HG03575 (cell line): ENCODE results near the gene INVS.
"Not testable (repeated sequence)": the region's sequence is repeated elsewhere in the genome, so short reads cannot be mapped to it uniquely, and the experiment has no call there.

Experiments
- ATAC-seq: cut with Tn5 transposase; IDR thresholded peaks from one replicate; pipeline ENCODE4 v1.9.1; 2021; ENCODE audit not compliant: unreplicated experiment, insufficient number of reproducible peaks, low FRiP score; ENCODE audit errors: extremely low read depth

Gene INVS, protein sequence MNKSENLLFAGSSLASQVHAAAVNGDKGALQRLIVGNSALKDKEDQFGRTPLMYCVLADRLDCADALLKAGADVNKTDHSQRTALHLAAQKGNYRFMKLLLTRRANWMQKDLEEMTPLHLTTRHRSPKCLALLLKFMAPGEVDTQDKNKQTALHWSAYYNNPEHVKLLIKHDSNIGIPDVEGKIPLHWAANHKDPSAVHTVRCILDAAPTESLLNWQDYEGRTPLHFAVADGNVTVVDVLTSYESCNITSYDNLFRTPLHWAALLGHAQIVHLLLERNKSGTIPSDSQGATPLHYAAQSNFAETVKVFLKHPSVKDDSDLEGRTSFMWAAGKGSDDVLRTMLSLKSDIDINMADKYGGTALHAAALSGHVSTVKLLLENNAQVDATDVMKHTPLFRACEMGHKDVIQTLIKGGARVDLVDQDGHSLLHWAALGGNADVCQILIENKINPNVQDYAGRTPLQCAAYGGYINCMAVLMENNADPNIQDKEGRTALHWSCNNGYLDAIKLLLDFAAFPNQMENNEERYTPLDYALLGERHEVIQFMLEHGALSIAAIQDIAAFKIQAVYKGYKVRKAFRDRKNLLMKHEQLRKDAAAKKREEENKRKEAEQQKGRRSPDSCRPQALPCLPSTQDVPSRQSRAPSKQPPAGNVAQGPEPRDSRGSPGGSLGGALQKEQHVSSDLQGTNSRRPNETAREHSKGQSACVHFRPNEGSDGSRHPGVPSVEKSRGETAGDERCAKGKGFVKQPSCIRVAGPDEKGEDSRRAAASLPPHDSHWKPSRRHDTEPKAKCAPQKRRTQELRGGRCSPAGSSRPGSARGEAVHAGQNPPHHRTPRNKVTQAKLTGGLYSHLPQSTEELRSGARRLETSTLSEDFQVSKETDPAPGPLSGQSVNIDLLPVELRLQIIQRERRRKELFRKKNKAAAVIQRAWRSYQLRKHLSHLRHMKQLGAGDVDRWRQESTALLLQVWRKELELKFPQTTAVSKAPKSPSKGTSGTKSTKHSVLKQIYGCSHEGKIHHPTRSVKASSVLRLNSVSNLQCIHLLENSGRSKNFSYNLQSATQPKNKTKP

DNA sequence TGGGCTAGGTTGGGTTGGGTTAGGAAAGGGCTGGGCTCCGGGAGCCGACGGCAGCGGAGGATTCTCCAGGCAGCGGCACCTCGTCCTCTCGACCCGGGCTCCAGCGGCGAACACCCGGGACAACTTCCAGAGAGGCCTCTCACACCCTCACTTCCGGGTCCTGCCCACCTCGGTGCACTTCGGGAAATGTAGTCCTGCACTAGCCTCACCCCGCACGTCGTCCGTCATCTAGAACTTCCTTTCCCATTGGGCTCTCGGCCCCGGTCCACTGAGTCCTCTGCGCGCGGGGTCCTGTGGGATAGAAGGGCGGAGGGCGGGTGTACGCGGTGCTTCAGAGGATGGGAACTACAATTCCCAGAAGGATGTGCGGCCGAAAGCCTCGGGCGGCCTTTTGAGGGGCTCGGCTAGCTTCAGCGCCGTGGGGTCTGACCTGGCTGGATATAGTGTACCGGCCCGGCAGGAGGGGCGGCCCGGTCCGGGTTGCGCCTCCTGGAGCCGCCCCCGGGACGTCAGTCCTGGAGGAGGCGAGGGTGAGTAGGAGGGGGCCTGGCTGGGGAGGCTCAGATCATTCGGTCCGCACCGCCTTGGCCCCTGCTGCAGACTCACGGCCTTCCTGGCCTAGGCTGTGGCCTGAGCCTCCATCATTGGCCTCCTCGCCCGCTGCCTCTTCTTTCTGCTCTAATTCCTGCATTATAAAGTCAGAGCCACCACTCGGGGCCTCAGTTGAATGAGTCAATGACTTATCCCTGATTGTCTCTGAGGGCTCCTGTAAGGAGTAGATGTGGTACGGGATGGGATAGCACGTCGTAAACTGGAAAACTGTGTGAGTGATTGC lies at the start of gene INVS, which contains the start of gene ERP44:
Gene INVS (plus strand): TSS at position 357 of the 835 bp plus-strand sequence. CDS start 5,279 bp downstream, outside the sequence.
Gene ERP44 (minus strand): TSS at position 114 of the 835 bp plus-strand sequence. CDS start 160 bp downstream, outside the sequence.
- ATAC-seq, result peak; percentile 90

DNA sequence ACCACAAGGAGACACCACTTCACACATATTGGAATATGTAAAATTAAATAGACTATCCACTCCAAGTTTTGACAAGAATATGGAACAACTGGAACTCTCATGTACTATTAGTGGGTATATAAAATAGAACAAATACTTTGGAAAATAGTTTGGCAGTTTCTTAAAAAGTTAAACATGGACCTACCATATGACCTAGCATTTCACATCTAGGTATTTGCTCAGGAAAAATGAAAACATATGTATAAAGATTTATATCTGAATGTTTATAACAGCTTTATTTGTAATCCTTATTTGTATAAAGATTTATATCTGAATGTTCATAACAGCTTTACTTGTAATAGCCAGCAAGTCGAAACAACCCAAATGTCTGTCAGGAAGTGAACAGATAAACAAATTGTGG lies 49.5 kb upstream of the INVS start:
- no peak for ATAC-seq

DNA sequence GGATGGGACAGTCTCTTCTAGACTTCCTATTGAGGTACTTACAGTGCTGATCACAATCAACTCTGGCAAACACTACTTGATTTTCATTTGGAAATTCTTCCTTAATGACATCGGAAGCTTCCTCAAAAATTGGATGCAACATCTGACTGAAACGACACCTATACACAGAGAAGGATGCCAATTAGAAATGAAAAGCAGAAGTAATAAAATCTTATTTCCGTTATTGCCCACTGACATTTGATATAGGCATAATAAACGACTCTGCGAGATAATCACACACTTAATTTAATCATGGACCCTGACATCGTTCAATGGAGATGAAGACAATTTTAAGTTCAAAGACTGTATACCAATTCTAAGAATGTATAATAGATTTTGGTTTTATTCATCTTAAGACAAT lies 46.7 kb upstream of the INVS start:
- no peak for ATAC-seq

DNA sequence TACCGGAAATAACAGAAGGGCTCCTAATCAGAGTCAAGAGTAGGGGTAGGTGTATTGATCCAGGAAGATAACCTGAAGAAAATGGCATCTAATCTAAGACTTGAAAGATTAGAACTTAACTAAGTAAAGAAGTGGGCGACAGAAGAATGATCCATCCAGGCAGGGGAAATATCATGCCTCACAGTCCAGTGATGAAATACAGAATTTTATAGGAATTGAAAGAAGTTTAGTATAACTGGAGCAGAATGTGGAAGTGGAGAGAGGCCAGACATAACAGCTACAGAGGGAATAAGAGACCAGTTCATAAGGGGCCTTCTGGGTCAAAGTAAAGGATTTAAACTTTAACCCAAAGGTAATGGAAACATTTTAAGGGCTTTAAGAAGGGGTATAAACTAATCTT lies 42.5 kb upstream of the INVS start:
- no peak for ATAC-seq

DNA sequence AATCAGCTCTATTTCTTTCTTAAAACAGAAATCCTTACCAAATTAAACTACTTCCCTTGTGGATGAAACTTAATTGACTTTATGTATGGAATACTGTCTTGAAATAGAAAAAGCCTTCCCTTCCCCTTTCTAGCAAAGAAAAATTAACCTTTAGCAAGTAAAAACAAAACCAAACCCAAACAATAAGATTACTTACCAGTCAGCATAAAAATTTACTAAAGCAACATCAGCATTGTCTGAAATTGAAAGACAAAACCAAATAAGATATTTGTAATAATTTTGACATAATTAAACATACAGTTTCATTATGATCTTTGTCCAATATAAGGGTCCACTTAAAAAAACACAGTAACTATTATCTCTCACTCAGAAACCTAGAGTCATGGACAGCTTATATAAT lies 41.4 kb upstream of the INVS start:
- ATAC-seq, result no peak

DNA sequence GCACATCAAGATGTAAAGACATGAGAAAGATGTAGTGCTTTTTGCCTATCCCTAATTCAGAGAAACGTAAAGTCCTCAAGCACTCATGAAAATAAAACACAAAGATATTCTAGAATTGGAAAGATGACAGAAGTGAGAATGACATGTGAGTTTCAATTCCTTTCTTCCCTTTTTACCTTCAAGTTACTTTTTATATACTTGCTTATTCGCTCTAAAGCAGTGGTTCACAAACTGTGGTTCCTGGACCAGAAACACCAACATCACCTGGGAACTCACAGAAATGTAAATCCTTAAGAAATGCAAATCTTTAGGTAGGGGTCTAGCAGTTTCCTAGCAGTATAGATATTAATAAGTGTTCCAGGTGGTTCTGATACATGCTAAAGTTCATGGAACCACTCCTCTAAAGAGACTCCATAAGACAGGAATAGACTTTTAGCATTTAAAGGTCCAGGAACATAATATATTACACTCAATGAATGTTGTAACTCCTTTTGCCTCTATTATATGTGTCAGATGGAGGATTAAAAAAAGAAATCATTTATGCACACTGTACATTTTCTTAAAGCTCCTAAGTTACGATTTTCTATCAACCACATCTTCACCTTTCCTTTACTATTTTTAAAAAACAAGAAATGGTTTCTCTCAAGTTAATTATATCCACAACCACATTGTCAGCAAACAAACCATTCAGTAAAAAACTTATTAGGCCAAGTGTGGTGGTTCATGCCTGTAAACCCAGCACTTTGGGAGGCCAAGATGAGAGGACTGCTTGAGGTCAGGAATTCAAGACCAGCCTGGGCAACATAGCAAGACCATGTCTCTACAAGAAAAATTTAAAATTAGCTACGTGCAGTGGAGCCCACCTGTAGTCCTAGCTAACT lies 40.1 kb upstream of the INVS start:
- peak; percentile 52 for ATAC-seq

DNA sequence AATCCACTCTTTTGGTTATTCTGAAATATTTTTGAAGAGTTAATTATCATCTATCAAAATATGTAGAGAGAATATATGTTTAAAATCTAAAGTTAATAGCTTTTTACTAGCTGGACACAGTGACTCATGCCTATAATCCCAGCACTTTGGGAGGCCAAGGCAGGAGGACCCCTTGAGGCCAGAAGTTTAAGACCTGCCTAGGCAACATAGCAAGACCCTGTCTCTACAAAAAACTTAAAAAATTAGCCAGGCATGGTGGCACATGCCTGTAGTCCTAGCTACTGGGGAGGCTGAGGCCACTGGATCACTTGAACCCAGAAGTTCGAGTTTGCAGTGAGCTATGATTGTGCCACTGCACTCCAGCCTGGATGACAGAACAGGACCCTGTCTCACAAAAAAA lies 36.4 kb upstream of the INVS start:
- not testable (repeated sequence) for ATAC-seq

DNA sequence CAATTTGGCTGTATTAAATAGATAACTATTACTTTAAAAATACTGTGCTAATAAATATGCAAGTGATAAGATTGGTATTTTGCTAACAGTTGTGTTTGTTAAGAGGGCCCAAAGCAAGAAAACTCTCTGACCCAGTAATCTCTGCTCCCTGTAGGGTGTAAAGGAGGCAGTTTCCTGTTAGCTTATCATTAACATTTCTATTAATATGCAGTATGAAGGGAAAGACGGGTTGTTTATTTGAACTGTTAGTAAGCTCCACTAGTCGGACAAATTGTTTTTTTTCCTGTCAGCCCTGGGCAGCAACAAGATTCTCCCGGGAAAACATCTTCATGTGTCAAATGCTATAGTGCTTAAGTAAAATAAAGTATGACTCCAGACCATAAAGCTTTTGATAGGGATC lies 35.9 kb upstream of the INVS start:
- no peak for ATAC-seq

DNA sequence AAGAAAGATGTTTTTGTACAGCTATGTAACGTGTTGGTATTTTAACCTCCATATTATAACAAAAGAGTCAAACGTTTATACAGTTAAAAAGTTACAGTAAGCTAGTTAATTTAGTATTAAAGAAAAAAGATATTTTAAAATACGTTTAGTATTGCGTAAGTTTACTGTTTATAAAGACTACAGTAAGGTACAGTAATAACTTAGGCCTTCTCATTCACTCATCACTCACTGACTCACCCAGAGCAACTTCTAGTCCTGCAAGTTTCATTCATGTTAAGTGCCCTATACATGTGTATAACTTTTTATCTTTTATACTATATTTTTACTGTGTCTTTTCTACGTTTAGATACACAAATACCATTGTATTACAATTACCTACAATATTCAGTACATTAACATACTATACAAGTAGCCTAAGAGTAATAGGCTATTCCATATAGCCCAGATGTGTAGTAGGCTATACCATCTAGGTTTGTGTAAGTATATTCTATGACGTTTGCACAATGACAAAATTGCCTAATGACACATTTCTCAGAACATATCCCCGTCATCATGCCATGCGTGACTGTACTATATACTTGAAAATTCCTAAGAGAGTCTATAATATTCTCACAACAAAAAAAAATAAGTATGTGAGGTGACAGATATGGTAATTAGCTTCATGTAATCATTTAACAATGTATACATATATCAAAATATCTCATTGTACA lies 34.0 kb upstream of the INVS start:
- no peak for ATAC-seq

DNA sequence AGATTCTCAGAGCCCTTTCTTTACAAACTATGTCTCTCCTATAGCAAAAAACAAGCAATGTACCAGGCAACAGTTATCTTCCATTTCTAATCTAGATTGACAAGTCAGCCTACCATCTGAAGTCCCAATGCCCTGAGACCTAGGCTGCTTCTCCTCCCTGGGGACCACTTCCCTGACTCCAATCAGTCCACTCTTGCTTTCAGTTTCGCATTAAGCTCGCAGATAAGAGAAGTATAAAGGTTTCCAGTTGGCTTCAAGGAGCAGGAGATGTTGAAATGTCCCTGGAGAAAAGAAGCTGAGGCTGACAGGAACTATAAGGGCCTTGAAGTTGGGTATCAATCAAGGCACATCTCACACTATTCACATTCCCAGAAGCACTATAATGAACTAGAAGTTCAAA lies 32.5 kb upstream of the INVS start:
- ATAC-seq, result no peak

DNA sequence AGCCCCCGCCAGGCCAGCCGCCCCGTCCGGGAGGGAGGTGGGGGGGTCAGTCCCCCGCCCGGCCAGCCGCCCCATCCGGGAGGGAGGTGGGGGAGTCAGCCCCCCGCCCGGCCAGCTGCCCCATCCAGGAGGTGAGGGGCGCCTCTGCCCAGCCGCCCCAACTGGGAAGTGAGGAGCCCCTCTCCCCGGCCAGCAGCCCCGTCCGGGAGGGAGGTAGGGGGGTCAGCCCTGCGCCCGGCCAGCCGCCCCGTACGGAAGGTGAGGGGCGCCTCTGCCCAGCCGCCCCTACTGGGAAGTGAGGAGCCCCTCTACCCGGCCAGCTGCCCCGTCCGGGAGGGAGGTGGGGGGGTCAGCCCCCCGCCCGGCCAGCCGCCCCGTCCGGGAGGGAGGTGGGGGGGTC lies 31.1 kb upstream of the INVS start:
- not testable (repeated sequence) for ATAC-seq

DNA sequence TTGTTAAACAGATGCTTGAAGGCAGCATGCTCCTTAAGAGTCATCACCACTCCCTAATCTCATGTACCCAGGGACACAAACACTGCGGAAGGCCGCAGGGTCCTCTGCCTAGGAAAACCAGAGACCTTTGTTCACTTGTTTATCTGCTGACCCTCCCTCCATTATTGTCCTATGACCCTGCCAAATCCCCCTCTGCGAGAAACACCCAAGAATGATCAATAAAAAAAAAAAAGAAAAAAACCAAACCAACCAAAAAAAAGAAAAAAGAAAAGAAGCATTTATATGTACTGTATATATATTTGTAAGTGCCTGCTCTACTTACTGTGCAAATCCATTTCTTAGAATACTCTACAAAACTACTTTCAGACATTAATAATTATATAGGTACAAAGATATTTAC lies 30.0 kb upstream of the INVS start:
- not testable (repeated sequence) for ATAC-seq

DNA sequence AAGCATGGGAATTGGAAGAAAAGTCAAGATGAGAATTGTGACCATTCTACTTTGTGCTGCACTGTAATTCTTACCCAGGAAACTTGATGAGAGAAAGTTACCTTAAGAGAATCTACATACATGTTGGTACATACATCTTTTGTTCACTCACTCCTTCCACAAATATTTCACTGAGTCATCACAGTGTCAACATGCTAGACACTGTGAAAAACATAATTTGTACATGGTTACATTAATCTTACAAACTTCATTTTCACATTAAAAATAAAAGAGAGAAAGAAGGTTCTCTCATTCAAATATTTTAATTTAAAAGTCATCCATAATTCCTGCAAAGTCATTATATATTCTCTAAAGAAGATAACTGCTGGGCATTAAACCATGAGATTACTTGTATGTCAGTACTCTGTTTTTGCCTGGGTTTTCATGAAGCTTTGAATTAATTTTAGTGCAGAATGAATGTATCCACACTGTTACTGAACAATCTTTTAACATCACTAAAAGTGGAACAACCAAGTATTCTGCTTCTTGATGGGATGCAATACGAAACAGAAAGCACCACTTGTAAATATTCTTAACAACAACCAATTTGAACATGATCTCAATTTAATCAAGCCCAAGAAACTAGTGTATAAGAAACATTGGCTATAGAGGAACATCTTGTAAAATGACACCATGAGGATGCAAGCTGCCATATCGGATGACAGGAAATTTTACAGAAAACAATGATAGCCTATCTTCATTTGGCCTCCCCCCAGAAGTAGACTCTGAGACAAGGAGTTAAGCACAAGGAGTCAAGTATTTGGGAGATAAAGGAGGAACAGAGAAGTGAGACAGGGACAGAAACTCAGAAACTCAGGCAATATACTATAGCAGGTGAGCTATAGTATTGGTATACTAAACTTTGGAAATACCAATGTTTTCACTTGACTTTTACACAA lies 28.7 kb upstream of the INVS start:
- no peak for ATAC-seq

DNA sequence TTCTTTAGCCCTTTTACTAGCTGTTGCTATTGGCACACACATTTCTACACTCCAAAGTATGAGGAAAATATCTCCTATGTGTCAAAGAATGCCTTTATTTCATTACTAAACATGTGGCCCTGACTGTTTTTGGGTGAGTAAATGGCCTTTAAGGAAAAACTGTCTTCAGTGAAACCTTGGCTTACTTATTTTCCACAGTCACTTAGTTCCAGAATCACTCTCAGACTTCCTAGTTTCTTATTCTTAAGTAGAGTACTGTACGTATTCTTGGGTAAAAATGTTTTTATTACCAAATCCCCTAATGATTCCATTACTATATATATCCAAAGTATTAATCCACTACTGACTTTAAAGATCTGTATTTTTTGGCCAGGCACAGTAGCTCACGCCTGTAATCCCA lies 27.8 kb upstream of the INVS start:
- no peak for ATAC-seq

DNA sequence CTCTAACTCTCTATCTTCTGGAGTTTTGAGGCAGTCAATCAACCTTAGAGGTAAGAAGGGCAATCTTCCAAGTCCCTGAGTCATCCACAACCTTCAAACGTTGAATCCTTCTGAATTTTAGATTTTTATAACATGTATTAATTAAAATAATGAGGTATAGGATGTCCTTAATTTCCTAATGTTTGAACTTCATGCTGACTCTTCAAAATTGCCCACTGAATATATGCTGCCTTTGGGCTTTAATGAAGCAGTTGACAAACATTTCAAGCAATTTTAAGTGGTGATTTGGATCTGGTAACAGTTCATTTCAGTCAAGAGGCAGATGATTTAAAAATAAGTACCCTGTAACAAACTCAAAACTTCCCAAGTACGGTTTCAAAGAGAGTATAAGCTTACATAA lies 26.2 kb upstream of the INVS start:
- no peak for ATAC-seq

DNA sequence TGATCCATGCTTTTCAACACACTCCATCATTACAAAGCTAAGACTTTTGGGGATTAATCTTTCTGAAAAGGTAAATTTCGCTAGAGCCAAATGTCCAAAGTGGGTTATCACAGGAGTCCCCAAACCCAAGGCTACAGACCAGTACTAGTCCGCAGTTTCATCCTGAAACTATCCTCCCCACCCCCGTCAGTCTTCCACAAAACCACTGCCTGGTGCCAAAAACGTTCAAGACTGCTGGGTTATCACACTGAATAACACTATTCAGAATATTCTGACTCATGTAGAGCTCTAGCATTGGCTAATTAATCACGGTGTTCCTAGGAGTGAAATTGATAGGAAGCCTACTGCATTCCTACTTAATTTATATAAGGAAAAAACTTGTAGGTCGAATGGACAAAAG lies 24.9 kb upstream of the INVS start:
- no peak for ATAC-seq
